PC-9 (cell line): ENCODE measurements around the gene CIZ1. TPM values are rescaled to one million over a fixed set of nuclear protein-coding genes. Genes with fewer than 3 reads are reported as not detected.

ENCODE experiments used
- BruUV-seq: library from RNA; stranded (reverse); fragments of 400-500 nt; replicated peaks from 2 replicates; lab custom pipeline; 2021; lab: Mats Ljungman, UMichigan
- CTCF ChIA-PET: fragments of 300-600 bp; sonication (Branson Sonifier 250); formaldehyde crosslinking; loops from one replicate; lab custom pipeline; 2022; ENCODE audit warnings: antibody characterized with exemption; lab: Charles Lee
- POLR2A ChIA-PET: fragments of 300-600 bp; sonication (Branson Sonifier 250); formaldehyde crosslinking; loops from one replicate; lab custom pipeline; 2022; ENCODE audit warnings: antibody characterized with exemption; ENCODE audit not compliant: unreplicated experiment; lab: Charles Lee
- DNase-seq, 2 experiments: peaks; one replicate each; pipeline versions ENCODE4 v3.0.0 to v3.0.0-alpha.2; 2015 to 2022; ENCODE audit warnings: mixed read lengths in 1 of 2
- H2AFZ ChIP-seq: fragments of 200-600 bp; sonication (generic); 2 replicates; pipeline ENCODE4 v1.8.1; 2017; ENCODE audit warnings: antibody characterized with exemption
- H3F3A ChIP-seq: fragments of 200-600 bp; sonication (generic); 2 replicates; pipeline ENCODE4 v1.8.1; 2017; ENCODE audit warnings: antibody characterized with exemption, mild to moderate bottlenecking, low read depth; ENCODE audit not compliant: insufficient read depth
- H3K27ac ChIP-seq: fragments of 200-600 bp; sonication (generic); 2 replicates; pipeline ENCODE4 v1.6.1; 2016; ENCODE audit warnings: mixed run types
- H3K27me3 ChIP-seq: fragments of 200-600 bp; sonication (generic); 2 replicates; pipeline ENCODE4 v1.6.1; 2016; ENCODE audit warnings: low read depth, mixed run types; ENCODE audit not compliant: insufficient read depth
- H3K36me3 ChIP-seq: fragments of 200-600 bp; sonication (generic); 2 replicates; pipeline ENCODE4 v1.6.1; 2016; ENCODE audit warnings: low read depth, mixed run types
- H3K4me1 ChIP-seq: fragments of 200-600 bp; sonication (generic); replicated peaks from 2 replicates; pipeline ENCODE4 v1.6.1; 2016; ENCODE audit warnings: mixed run types; ENCODE audit not compliant: insufficient read depth
- H3K4me2 ChIP-seq: fragments of 200-600 bp; sonication (generic); 2 replicates; pipeline ENCODE4 v1.6.1; 2017; ENCODE audit warnings: mixed run types
- H3K4me3 ChIP-seq: fragments of 200-600 bp; sonication (generic); 2 replicates; pipeline ENCODE4 v1.6.1; 2016; ENCODE audit warnings: mixed run types
- H3K79me2 ChIP-seq: fragments of 200-600 bp; sonication (generic); 2 replicates; pipeline ENCODE4 v1.6.1; 2017; ENCODE audit warnings: low read depth, mixed run types
- H3K9me2 ChIP-seq: fragments of 200-600 bp; sonication (generic); 2 replicates; pipeline ENCODE4 v1.8.1; 2017; ENCODE audit warnings: mild to moderate bottlenecking; ENCODE audit not compliant: insufficient read depth
- H3K9me3 ChIP-seq: fragments of 200-600 bp; sonication (generic); 2 replicates; pipeline ENCODE4 v1.8.1; 2016; ENCODE audit warnings: low read depth; ENCODE audit not compliant: insufficient read depth
- H4K20me1 ChIP-seq: fragments of 200-600 bp; sonication (generic); 2 replicates; pipeline ENCODE4 v1.8.1; 2017; ENCODE audit not compliant: insufficient read depth
- CTCF ChIP-seq: fragments of 200-600 bp; sonication (generic); conservative IDR thresholded peaks from 2 replicates; pipeline ENCODE4 v1.6.1; 2017; ENCODE audit warnings: mixed run types, antibody characterized with exemption, mild to moderate bottlenecking, moderate library complexity
- EZH2 ChIP-seq: fragments of 200-600 bp; sonication (generic); IDR thresholded peaks from 2 replicates; pipeline ENCODE4 v1.8.0; 2017; ENCODE audit warnings: antibody characterized with exemption, low read depth
- intact Hi-C: fragments of 100-400 bp; cut with micrococcal nuclease; formaldehyde crosslinking; loops from one replicate; pipeline ENCODE4 v1.10.0; 2022; ENCODE audit not compliant: unreplicated experiment
- total RNA-seq: library from RNA; stranded (reverse); gene quantifications from 2 replicates; pipeline ENCODE4 v1.2.3, GENCODE V29; 2021

Gene CIZ1
- total RNA-seq, 1 experiment from 2014 or later, result 213 TPM

- no peaks in the 10 kb centered on the region for H3K9me2 ChIP-seq
- no peaks in the 10 kb centered on the region for H3K36me3 ChIP-seq
- peaks cover 12% of the 10 kb centered on the region; the same call in 1 of the 2 replicates for H3K79me2 ChIP-seq
- DNase-seq, result no peak
- BruUV-seq, result no TSS peak
- peak overlapping the region; percentile 87 for H3K27ac ChIP-seq
- no peaks in the 10 kb centered on the region for H3K27me3 ChIP-seq
- H3F3A ChIP-seq, result peaks cover 52% of the 10 kb centered on the region
- TF ChIP-seq EZH2 (no peak), CTCF (no peak)
- peak overlapping the region; percentile 72; the same call in 1 of the 2 replicates for H3K4me2 ChIP-seq
- no peak overlapping the region for H2AFZ ChIP-seq
- H3K9me3 ChIP-seq, result no peaks in the 10 kb centered on the region
- H3K4me3 ChIP-seq, result no peak overlapping the region
- no peaks in the 10 kb centered on the region for H4K20me1 ChIP-seq
- ChIA-PET POLR2A (no interaction called here), CTCF (no interaction called here)
- H3K4me1 ChIP-seq, result peaks cover 68% of the 10 kb centered on the region
- intact Hi-C loops, result no loop called here
These were observed 49.3 kb downstream of the CIZ1 start for GRCh38 chr9:128142061-128142460.

DNA sequence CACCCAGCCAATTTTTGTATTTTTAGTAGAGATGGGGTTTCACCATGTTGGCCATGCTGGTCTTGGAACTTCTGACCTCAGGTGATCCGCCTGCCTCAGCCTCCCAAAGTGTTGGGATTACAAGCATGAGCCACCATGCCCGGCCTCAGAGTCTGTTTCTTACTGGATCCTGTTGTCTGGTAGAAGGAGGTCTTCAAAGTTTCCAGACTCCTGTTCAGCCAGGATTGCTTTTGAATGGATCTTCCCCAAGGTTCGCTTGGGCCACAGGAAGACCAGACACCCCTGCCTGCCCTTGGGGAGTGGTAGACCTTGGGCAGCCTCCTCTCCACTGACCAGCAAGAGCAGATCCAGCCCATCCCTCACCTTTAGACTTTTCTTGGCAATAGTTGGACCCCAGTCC, 49.8 kb downstream of the CIZ1 start:
- CTCF ChIA-PET, result no interaction called here
- POLR2A ChIA-PET, result no interaction called here

DNA sequence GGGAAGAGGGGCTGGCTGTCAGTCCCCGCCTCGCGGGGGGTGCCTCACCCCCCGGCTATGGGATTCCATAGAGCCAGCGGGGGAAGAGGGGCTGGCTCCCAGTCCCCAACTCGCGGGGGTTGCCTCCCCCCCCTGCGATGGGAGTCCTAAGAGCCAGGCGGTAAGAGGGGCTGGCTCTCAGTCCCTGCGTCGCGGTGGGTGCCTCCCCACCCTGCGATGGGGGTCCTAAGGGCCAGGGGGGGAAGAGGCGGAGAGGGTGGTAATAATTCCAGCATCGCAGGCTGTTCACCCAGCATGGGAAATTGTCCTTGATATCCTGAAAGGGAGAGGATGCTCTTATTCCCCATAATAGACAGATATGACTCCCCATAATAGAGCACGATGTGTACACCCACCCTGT, 51.8 kb downstream of the CIZ1 start:
- no TSS peak for BruUV-seq
- Histone ChIP-seq H3K27me3 (no peaks in the 10 kb centered on the region), H3K4me2 (no peak overlapping the region), H3K4me3 (no peak overlapping the region), H4K20me1 (no peaks in the 10 kb centered on the region), H3K36me3 (no peaks in the 10 kb centered on the region), H3K9me2 (no peaks in the 10 kb centered on the region), H3K9me3 (no peaks in the 10 kb centered on the region), H2AFZ (no peak overlapping the region), H3K4me1 (peaks cover 50% of the 10 kb centered on the region), H3K79me2 (no peaks in the 10 kb centered on the region), H3F3A (peaks cover 36% of the 10 kb centered on the region), H3K27ac (no peak overlapping the region)
- CTCF ChIA-PET, result no interaction called here
- intact Hi-C loops, result no loop called here
- POLR2A ChIA-PET, result no interaction called here
- no peak for DNase-seq
- TF ChIP-seq CTCF, result no peak
- TF ChIP-seq EZH2, result no peak

More for the DNA sequence above, 49.8 kb downstream of the CIZ1 start:
- no peak for TF ChIP-seq EZH2
- no peak for TF ChIP-seq CTCF
- Histone ChIP-seq H3F3A (peaks cover 52% of the 10 kb centered on the region), H3K27me3 (no peaks in the 10 kb centered on the region), H3K27ac (peak overlapping the region; percentile 87; the same call in 1 of the 2 replicates), H3K9me3 (no peaks in the 10 kb centered on the region), H3K79me2 (peaks cover 7% of the 10 kb centered on the region; the same call in 1 of the 2 replicates), H2AFZ (no peak overlapping the region), H3K4me3 (no peak overlapping the region), H3K36me3 (no peaks in the 10 kb centered on the region), H4K20me1 (no peaks in the 10 kb centered on the region), H3K9me2 (no peaks in the 10 kb centered on the region), H3K4me1 (peaks cover 68% of the 10 kb centered on the region), H3K4me2 (0 out of 2 replicates have a peak overlapping the region, but pooled peaks have one; percentile 72)
- intact Hi-C loops, result no loop called here
- no TSS peak for BruUV-seq
- DNase-seq, result no peak
